ENCODE results near the gene TMEM25. TPM values are rescaled to one million over a fixed set of nuclear protein-coding genes. Genes with fewer than 3 reads are reported as not detected.

TMEM25 gene
- total and polyA plus RNA-seq, 7 experiments from 2014 or later: 12.1 to 32.8 (median 27.6) TPM

DNA sequence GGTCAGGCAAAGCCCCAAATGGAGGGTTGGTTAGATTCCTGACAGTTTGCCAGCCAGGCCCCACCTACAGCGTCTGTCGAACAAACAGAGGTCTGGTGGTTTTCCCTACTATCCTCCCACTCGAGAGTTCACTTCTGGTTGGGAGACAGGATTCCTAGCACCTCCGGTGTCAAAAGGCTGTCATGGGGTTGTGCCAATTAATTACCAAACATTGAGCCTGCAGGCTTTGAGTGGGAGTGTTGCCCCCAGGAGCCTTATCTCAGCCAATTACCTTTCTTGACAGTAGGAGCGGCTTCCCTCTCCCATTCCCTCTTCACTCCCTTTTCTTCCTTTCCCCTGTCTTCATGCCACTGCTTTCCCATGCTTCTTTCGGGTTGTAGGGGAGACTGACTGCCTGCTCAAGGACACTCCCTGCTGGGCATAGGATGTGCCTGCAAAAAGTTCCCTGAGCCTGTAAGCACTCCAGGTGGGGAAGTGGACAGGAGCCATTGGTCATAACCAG is 8.4 kb upstream of the TMEM25 start:
- peak overlapping the region in 6 of 9 donors; percentile 4 to 81 (median 34) for H3K27ac Mint-ChIP-seq
- H3K4me1 Mint-ChIP-seq: peaks cover 11 to 27% (median 22%) of the 10 kb centered on the region in 7 donors
- Histone ChIP-seq H3K36me3 (ENCODE audit: control insufficient read depth in 2 of 3, insufficient read depth in 3 of 3, low read length in 3 of 3) (peaks cover 25 to 55% (median 41%) of the 10 kb centered on the region in 3 experiments), H3K4me3 (ENCODE audit: low read length) (no peak overlapping the region), H3K9me3 (ENCODE audit: control insufficient read depth in 2 of 3, low read length in 3 of 3) (no peaks in the 10 kb centered on the region), H3K27me3 (ENCODE audit: control insufficient read depth in 2 of 2, insufficient read depth in 2 of 2, low read length in 2 of 2) (no peaks in the 10 kb centered on the region), H3K4me1 (ENCODE audit: control insufficient read depth in 2 of 2, insufficient read depth in 2 of 2, low read length in 2 of 2) (no peaks in the 10 kb centered on the region), H3K27ac (ENCODE audit: low read depth, low read length) (no peak overlapping the region)
- intact Hi-C loops (cut with micrococcal nuclease): no loop called here
- no peak overlapping the region for H3K4me3 Mint-ChIP-seq
- ChIA-PET CTCF (interaction anchor here (0.6 kb wide), 1 partner anchor 120 kb away, joined by 3 read pairs; no protein-coding TSS in a partner anchor), POLR2A (no interaction called here)
- peaks cover 14 to 30% (median 24%) of the 10 kb centered on the region in 5 donors for H3K36me3 Mint-ChIP-seq
- ATAC-seq (no peak), DNase-seq (no peak)
- peaks cover 0 to 2% (median 0%) of the 10 kb centered on the region in 11 donors for H3K9me3 Mint-ChIP-seq
- no peaks in the 10 kb centered on the region for H3K27me3 Mint-ChIP-seq

- peaks cover 24 to 48% (median 35%) of the 10 kb centered on the region in 3 experiments for H3K36me3 ChIP-seq (ENCODE audit: control insufficient read depth in 2 of 3, insufficient read depth in 3 of 3, low read length in 3 of 3)
- POLR2A ChIA-PET: no interaction called here
- Mint-ChIP-seq H3K27me3 (no peaks in the 10 kb centered on the region), H3K4me3 (no peak overlapping the region), H3K36me3 (peaks cover 14 to 30% (median 21%) of the 10 kb centered on the region in 5 donors), H3K4me1 (peaks cover 13 to 40% (median 34%) of the 10 kb centered on the region in 7 donors), H3K9me3 (peaks cover 0 to 2% (median 0%) of the 10 kb centered on the region in 11 donors), H3K27ac (peak overlapping the region; percentile 1 to 66 (median 47))
- H3K9me3 ChIP-seq (ENCODE audit: control insufficient read depth in 2 of 3, low read length in 3 of 3): no peaks in the 10 kb centered on the region
- H3K27ac ChIP-seq (ENCODE audit: low read depth, low read length): peak overlapping the region; percentile 1
- no peak for ATAC-seq
- no peaks in the 10 kb centered on the region for H3K27me3 ChIP-seq (ENCODE audit: control insufficient read depth in 2 of 2, insufficient read depth in 2 of 2, low read length in 2 of 2)
- intact Hi-C loops (cut with micrococcal nuclease): no loop called here
- DNase-seq: no peak
- CTCF ChIA-PET: interaction anchor here (0.7 kb wide), 1 partner anchor 30 kb away, joined by 3 read pairs; no protein-coding TSS in a partner anchor
- H3K4me1 ChIP-seq (ENCODE audit: control insufficient read depth in 2 of 2, insufficient read depth in 2 of 2, low read length in 2 of 2): peaks cover 0 to 3% of the 10 kb centered on the region in 2 donors
- no peak overlapping the region for H3K4me3 ChIP-seq (ENCODE audit: low read length)
Measured at GRCh38 chr11:118524356-118524755, 6.6 kb upstream of the TMEM25 start.

GRCh38 chr11:118524757-118525470 is 6.1 kb upstream of the TMEM25 start:
- ATAC-seq (no peak), DNase-seq (no peak)
- Mint-ChIP-seq H3K4me1 (peaks cover 17 to 46% (median 40%) of the 10 kb centered on the region in 7 donors), H3K36me3 (peaks cover 9 to 24% (median 16%) of the 10 kb centered on the region in 5 donors), H3K4me3 (no peak overlapping the region), H3K27ac (peak overlapping the region in 5 of 9 donors; percentile 47 to 70 (median 64)), H3K9me3 (peaks cover 0 to 4% (median 0%) of the 10 kb centered on the region in 11 donors), H3K27me3 (peaks cover 0 to 2% (median 0%) of the 10 kb centered on the region in 5 donors)
- Histone ChIP-seq H3K4me3 (ENCODE audit: low read length) (no peak overlapping the region), H3K9me3 (ENCODE audit: control insufficient read depth in 2 of 3, low read length in 3 of 3) (no peaks in the 10 kb centered on the region), H3K36me3 (ENCODE audit: control insufficient read depth in 2 of 3, insufficient read depth in 3 of 3, low read length in 3 of 3) (peaks cover 24 to 42% (median 30%) of the 10 kb centered on the region in 3 experiments), H3K27me3 (ENCODE audit: control insufficient read depth in 2 of 2, insufficient read depth in 2 of 2, low read length in 2 of 2) (no peaks in the 10 kb centered on the region), H3K27ac (ENCODE audit: low read depth, low read length) (no peak overlapping the region), H3K4me1 (ENCODE audit: control insufficient read depth in 2 of 2, insufficient read depth in 2 of 2, low read length in 2 of 2) (peaks cover 1 to 8% of the 10 kb centered on the region in 2 donors)
- ChIA-PET CTCF (interaction anchor here (0.7 kb wide), 1 partner anchor 29 kb away, joined by 3 read pairs; no protein-coding TSS in a partner anchor), POLR2A (interaction anchor here (0.6 kb wide), 1 partner anchor 144 kb away, joined by 3 read pairs; no protein-coding TSS in a partner anchor)
- intact Hi-C loops (cut with micrococcal nuclease): no loop called here

GRCh38 chr11:118526688-118527087 is 4.3 kb upstream of the TMEM25 start:
- H3K4me1 ChIP-seq (ENCODE audit: control insufficient read depth in 2 of 2, insufficient read depth in 2 of 2, low read length in 2 of 2): peaks cover 11 to 13% of the 10 kb centered on the region in 2 donors
- Mint-ChIP-seq H3K4me3 (no peak overlapping the region), H3K27ac (peak overlapping the region in 4 of 9 donors; percentile 21 to 79 (median 39)), H3K36me3 (peaks cover 3 to 13% (median 10%) of the 10 kb centered on the region in 5 donors), H3K27me3 (peaks cover 0 to 3% (median 0%) of the 10 kb centered on the region in 5 donors), H3K4me1 (peaks cover 27 to 56% (median 45%) of the 10 kb centered on the region in 7 donors), H3K9me3 (peaks cover 0 to 6% (median 0%) of the 10 kb centered on the region in 11 donors)
- CTCF ChIA-PET: no interaction called here
- H3K9me3 ChIP-seq (ENCODE audit: control insufficient read depth in 2 of 3, low read length in 3 of 3): no peaks in the 10 kb centered on the region
- DNase-seq (no peak), ATAC-seq (no peak)
- peaks cover 10 to 27% (median 14%) of the 10 kb centered on the region in 3 experiments for H3K36me3 ChIP-seq (ENCODE audit: control insufficient read depth in 2 of 3, insufficient read depth in 3 of 3, low read length in 3 of 3)
- H3K27me3 ChIP-seq (ENCODE audit: control insufficient read depth in 2 of 2, insufficient read depth in 2 of 2, low read length in 2 of 2): no peaks in the 10 kb centered on the region
- POLR2A ChIA-PET: interaction anchor here (0.6 to 1.5 kb wide), 4 partner anchors 21 to 53 kb away, joined by 3 read pairs; partner anchors contain the start of gene ARCN1
- H3K27ac ChIP-seq (ENCODE audit: low read depth, low read length): no peak overlapping the region
- intact Hi-C loops (cut with micrococcal nuclease): no loop called here
- no peak overlapping the region for H3K4me3 ChIP-seq (ENCODE audit: low read length)

GRCh38 chr11:118527109-118527508 is 3.9 kb upstream of the TMEM25 start, which contains the start of gene TTC36:
Gene TTC36, plus strand, starts transcription at chr11:118527474. Its CDS starts 21 bp downstream, at chr11:118527495.
- Histone ChIP-seq H3K36me3 (ENCODE audit: control insufficient read depth in 2 of 3, insufficient read depth in 3 of 3, low read length in 3 of 3) (peaks cover 6 to 23% (median 10%) of the 10 kb centered on the region in 3 experiments), H3K9me3 (ENCODE audit: control insufficient read depth in 2 of 3, low read length in 3 of 3) (no peaks in the 10 kb centered on the region), H3K4me1 (ENCODE audit: control insufficient read depth in 2 of 2, insufficient read depth in 2 of 2, low read length in 2 of 2) (peaks cover 13 to 14% of the 10 kb centered on the region in 2 donors), H3K27me3 (ENCODE audit: control insufficient read depth in 2 of 2, insufficient read depth in 2 of 2, low read length in 2 of 2) (no peaks in the 10 kb centered on the region), H3K27ac (ENCODE audit: low read depth, low read length) (no peak within 1 kb of the TSS), H3K4me3 (ENCODE audit: low read length) (no peak within 1 kb of the TSS)
- no peak for ATAC-seq
- peaks cover 3 to 13% (median 8%) of the 10 kb centered on the region in 5 donors for H3K36me3 Mint-ChIP-seq
- intact Hi-C loops (cut with micrococcal nuclease): no loop called here
- H3K9me3 Mint-ChIP-seq: peaks cover 0 to 6% (median 0%) of the 10 kb centered on the region in 11 donors
- H3K27me3 Mint-ChIP-seq: peaks cover 0 to 3% (median 0%) of the 10 kb centered on the region in 5 donors
- peak within 1 kb of the TSS in 8 of 9 donors; percentile 19 to 82 (median 43) for H3K27ac Mint-ChIP-seq
- POLR2A ChIA-PET: interaction anchor here (0.6 to 1.5 kb wide), 3 partner anchors 22 to 54 kb away, joined by 3 read pairs; partner anchors contain the start of gene ARCN1
- DNase-seq: no peak
- peaks cover 30 to 59% (median 48%) of the 10 kb centered on the region in 7 donors for H3K4me1 Mint-ChIP-seq
- peak within 1 kb of the TSS in 5 of 10 donors; percentile 6 to 96 (median 63) for H3K4me3 Mint-ChIP-seq
- CTCF ChIA-PET: no interaction called here

- Mint-ChIP-seq H3K36me3 (peaks cover 0 to 11% (median 8%) of the 10 kb centered on the region in 5 donors), H3K27me3 (peaks cover 0 to 3% (median 0%) of the 10 kb centered on the region in 5 donors), H3K4me3 (peak overlapping the region in 3 of 10 donors; percentile 9 to 96 (median 41)), H3K9me3 (peaks cover 0 to 6% (median 0%) of the 10 kb centered on the region in 11 donors), H3K4me1 (peaks cover 30 to 64% (median 52%) of the 10 kb centered on the region in 7 donors), H3K27ac (peak overlapping the region in 1 of 9 donors; percentile 83)
- ATAC-seq (no peak), DNase-seq (no peak)
- no peak overlapping the region for H3K27ac ChIP-seq (ENCODE audit: low read depth, low read length)
- intact Hi-C loops (cut with micrococcal nuclease): no loop called here
- H3K9me3 ChIP-seq (ENCODE audit: control insufficient read depth in 2 of 3, low read length in 3 of 3): no peaks in the 10 kb centered on the region
- H3K27me3 ChIP-seq (ENCODE audit: control insufficient read depth in 2 of 2, insufficient read depth in 2 of 2, low read length in 2 of 2): no peaks in the 10 kb centered on the region
- H3K4me3 ChIP-seq (ENCODE audit: low read length): no peak overlapping the region
- ChIA-PET CTCF (no interaction called here), POLR2A (interaction anchor here (1.2 kb wide), 1 partner anchor 45 kb away, joined by 3 read pairs; no protein-coding TSS in a partner anchor)
- H3K4me1 ChIP-seq (ENCODE audit: control insufficient read depth in 2 of 2, insufficient read depth in 2 of 2, low read length in 2 of 2): peaks cover 13 to 14% of the 10 kb centered on the region in 2 donors
- H3K36me3 ChIP-seq (ENCODE audit: control insufficient read depth in 2 of 3, insufficient read depth in 3 of 3, low read length in 3 of 3): peaks cover 0 to 14% (median 6%) of the 10 kb centered on the region in 3 experiments
Measured at GRCh38 chr11:118528511-118528910, 2.5 kb upstream of the TMEM25 start.
